Adrenal gland (tissue), 5 donors: ENCODE results near the gene TP53AIP1.

Experiments
- POLR2A ChIP-seq, 2 donors: fragments of 450-650 bp; IDR thresholded peaks; one replicate each; pipeline ENCODE4 v1.6.1; 2017; ENCODE audit warnings: antibody characterized with exemption in 2 of 2, mild to moderate bottlenecking in 2 of 2, moderate library complexity in 1 of 2
- TF ChIP-seq, protein P1 (sequence below), 6 experiments: fragments of 450-650 bp in 4 of 6; fragments of 200-600 bp in 2 of 6; sonication (generic) in 1 of 6; IDR thresholded peaks; 1 replicate in 5 of 6; 2 replicates in 1 of 6; pipeline versions ENCODE4 v1.5.1 to v1.8.0; 2016 to 2021; ENCODE audit warnings: antibody characterized with exemption in 6 of 6, mild to moderate bottlenecking in 2 of 6, moderate library complexity in 1 of 6
- donor health status: DM: no; HTN: no; CAD: no.

GRCh38 chr11:128926000-128926399 is 16.7 kb downstream of the TP53AIP1 start:
- TF ChIP-seq, protein P1, sequence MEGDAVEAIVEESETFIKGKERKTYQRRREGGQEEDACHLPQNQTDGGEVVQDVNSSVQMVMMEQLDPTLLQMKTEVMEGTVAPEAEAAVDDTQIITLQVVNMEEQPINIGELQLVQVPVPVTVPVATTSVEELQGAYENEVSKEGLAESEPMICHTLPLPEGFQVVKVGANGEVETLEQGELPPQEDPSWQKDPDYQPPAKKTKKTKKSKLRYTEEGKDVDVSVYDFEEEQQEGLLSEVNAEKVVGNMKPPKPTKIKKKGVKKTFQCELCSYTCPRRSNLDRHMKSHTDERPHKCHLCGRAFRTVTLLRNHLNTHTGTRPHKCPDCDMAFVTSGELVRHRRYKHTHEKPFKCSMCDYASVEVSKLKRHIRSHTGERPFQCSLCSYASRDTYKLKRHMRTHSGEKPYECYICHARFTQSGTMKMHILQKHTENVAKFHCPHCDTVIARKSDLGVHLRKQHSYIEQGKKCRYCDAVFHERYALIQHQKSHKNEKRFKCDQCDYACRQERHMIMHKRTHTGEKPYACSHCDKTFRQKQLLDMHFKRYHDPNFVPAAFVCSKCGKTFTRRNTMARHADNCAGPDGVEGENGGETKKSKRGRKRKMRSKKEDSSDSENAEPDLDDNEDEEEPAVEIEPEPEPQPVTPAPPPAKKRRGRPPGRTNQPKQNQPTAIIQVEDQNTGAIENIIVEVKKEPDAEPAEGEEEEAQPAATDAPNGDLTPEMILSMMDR (IDR thresholded peaks at IDR 0.05) = no peak
- TF ChIP-seq POLR2A (IDR thresholded peaks at IDR 0.05) = no peak
